HepG2 (cell line): ENCODE data around the gene GPS1. TPM values are rescaled to one million over a fixed set of nuclear protein-coding genes. Genes with fewer than 3 reads are reported as not detected.

Experiments
- HOXA3 ChIP-seq: sonication (generic); formaldehyde crosslinking; IDR thresholded peaks from 2 replicates; pipeline ENCODE4 v1.5.0; 2020; ENCODE audit warnings: missing genetic modification reagents
- KDM5B ChIP-seq: sonication (generic); formaldehyde crosslinking; IDR thresholded peaks from 2 replicates; pipeline ENCODE4 v1.4.0; 2020; ENCODE audit warnings: missing genetic modification reagents, mild to moderate bottlenecking, borderline replicate concordance
- MAZ ChIP-seq, 2 experiments: sonication (generic) in 1 of 2; formaldehyde crosslinking in 1 of 2; IDR thresholded peaks; 2 replicates each; pipeline versions ENCODE4 v1.5.0 to v1.6.1; 2012 to 2020; ENCODE audit warnings: low read depth in 2 of 2, mild to moderate bottlenecking in 2 of 2, borderline replicate concordance in 1 of 2, improper control_type of control experiment in 1 of 2, low read length in 1 of 2, missing genetic modification reagents in 1 of 2, moderate library complexity in 1 of 2
- SMARCE1 ChIP-seq: fragments of 450-650 bp; IDR thresholded peaks from 2 replicates; pipeline ENCODE4 v1.6.1; 2017; ENCODE audit warnings: borderline replicate concordance
- TEAD3 ChIP-seq: optimal IDR thresholded peaks from 2 replicates; pipeline ENCODE3; 2016; ENCODE audit warnings: borderline replicate concordance
- TRIM24 ChIP-seq: sonication (generic); formaldehyde crosslinking; IDR thresholded peaks from 2 replicates; pipeline ENCODE4 v1.8.0; 2022; ENCODE audit warnings: mild to moderate bottlenecking, missing genetic modification reagents
- ZBED4 ChIP-seq: sonication (generic); formaldehyde crosslinking; IDR thresholded peaks from 2 replicates; pipeline ENCODE4 v1.4.0; 2020; ENCODE audit warnings: missing genetic modification reagents, borderline replicate concordance
- ZNF251 ChIP-seq: sonication (generic); formaldehyde crosslinking; IDR thresholded peaks from 2 replicates; pipeline ENCODE4 v1.9.0; 2021; ENCODE audit warnings: mild to moderate bottlenecking, missing genetic modification reagents
- ZNF512B ChIP-seq: sonication (generic); formaldehyde crosslinking; IDR thresholded peaks from 2 replicates; pipeline ENCODE4 v1.5.1; 2020; ENCODE audit warnings: missing genetic modification reagents, mild to moderate bottlenecking, borderline replicate concordance
- ZNF609 ChIP-seq: sonication (generic); formaldehyde crosslinking; IDR thresholded peaks from 2 replicates; pipeline ENCODE4 v1.4.0; 2020; ENCODE audit warnings: mild to moderate bottlenecking, missing genetic modification reagents, borderline replicate concordance
- ZNF652 ChIP-seq: IDR thresholded peaks from 2 replicates; pipeline ENCODE4 v1.6.1; 2016; ENCODE audit warnings: low read depth, borderline replicate concordance
- polyA plus RNA-seq, 8 experiments: library from polyadenylated mRNA; depleted of rRNA in 3 of 8; stranded (reverse) in 7 of 8; unstranded in 1 of 8; fragments of >200 nt; fragmentation: Illumina TruSeq in 4 of 8; extraction: Trizol in 4 of 8; gene quantifications; 2 replicates each; pipeline versions ENCODE4 v1.2.1 to v1.2.3, GENCODE V29; 2011 to 2016; ENCODE audit warnings: low read depth in 4 of 8, missing spikeins in 1 of 8, mixed read lengths in 1 of 8; ENCODE audit not compliant: insufficient read depth in 1 of 8
- total RNA-seq, 5 experiments: library from RNA; depleted of rRNA; stranded (reverse); fragments of >200 nt; fragmentation: Illumina TruSeq; extraction: Trizol; gene quantifications; 2 replicates each; pipeline ENCODE4 v1.2.3, GENCODE V29; 2016; ENCODE audit warnings: low read depth in 1 of 5

The GPS1 gene
- total and polyA plus RNA-seq, 2 of the 13 experiments (the other 11 are each of a cell fraction or from before 2014, with no cell fraction given): 124 to 128 TPM

GRCh38 chr17:82039695-82040299 is 11.9 kb upstream of the GPS1 start (continued):
- TF ChIP-seq ZNF512B: no peak
- peak; percentile 77; the same call in 1 of the 2 replicates for TF ChIP-seq ZBED4 (CRISPR knock-in tag)
- no peak for TF ChIP-seq SMARCE1
- TF ChIP-seq ZNF251 (CRISPR knock-in tag): no peak
- TF ChIP-seq KDM5B: peak; percentile 56; the same call in 1 of the 2 replicates
- TF ChIP-seq TRIM24 (CRISPR knock-in tag): no peak
- TF ChIP-seq MAZ (IDR thresholded peaks at IDR 0.05; ENCODE audit: borderline replicate concordance, low read depth, low read length): no peak
- TF ChIP-seq MAZ (CRISPR knock-in tag; IDR thresholded peaks at IDR 0.05; ENCODE audit: low read depth): no peak
- TF ChIP-seq HOXA3 (CRISPR knock-in tag): no peak
- TF ChIP-seq ZNF609 (CRISPR knock-in tag): peak; percentile 45; the same call in 1 of the 2 replicates
- TF ChIP-seq TEAD3 (CRISPR knock-in tag): no peak
- TF ChIP-seq ZNF652 (CRISPR knock-in tag): no peak
